Motor neuron (in vitro differentiated cells): ENCODE measurements around the gene ZNF648. TPM values are rescaled to one million over a fixed set of nuclear protein-coding genes. Genes with fewer than 3 reads are reported as not detected.
A peak's percentile ranks its signal among the peaks of the same experiment; 100 is the strongest.
"Not testable (repeated sequence)": the region's sequence is repeated elsewhere in the genome, so short reads cannot be mapped to it uniquely, and the experiment has no call there.

Experiments
- ATAC-seq, 8 experiments: fragments of 200-7000 bp; cut with Tn5 transposase; replicated peaks in 6 of 8; 2 replicates each; pipeline ENCODE4 v1.8.0; 2021; ENCODE audit warnings: mild to moderate bottlenecking in 8 of 8, moderate library complexity in 8 of 8
- H3K27ac ChIP-seq, 2 donors: fragments of 250-450 bp; sonication (Bioruptor Pico); 2 replicates each; pipeline ENCODE4 v1.9.0; 2021; ENCODE audit warnings: antibody characterized with exemption in 2 of 2, mild to moderate bottlenecking in 2 of 2, moderate library complexity in 1 of 2
- H3K4me1 ChIP-seq, 2 donors: fragments of 250-450 bp; sonication (Bioruptor Pico); replicated peaks in 1 of 2; 2 replicates each; pipeline ENCODE4 v1.6.1; 2021; ENCODE audit warnings: antibody characterized with exemption in 2 of 2, mild to moderate bottlenecking in 2 of 2, moderate library complexity in 1 of 2
- H3K4me3 ChIP-seq, 5 donors: fragments of 250-450 bp; sonication (Bioruptor Pico); 2 replicates each; pipeline ENCODE4 v1.9.0; 2021; ENCODE audit warnings: antibody characterized with exemption in 5 of 5, mild to moderate bottlenecking in 5 of 5, moderate library complexity in 4 of 5
- WGBS, 10 experiments: fragments of 450-650 bp; shearing (Covaris generic); methylation state at CpG; one replicate each; pipeline ENCODE4 v1.0.0; 2022; 5-methylcytosine and 5-hydroxymethylcytosine counted together
- in situ Hi-C, 9 experiments: fragments of 400-800 bp; cut with MboI; loops; one replicate each; pipeline ENCODE4 v1.15.0; 2021; ENCODE audit warnings: low sequenced_read_pairs in 9 of 9, low pct_unique_long_range_greater_than_20kb in 2 of 9; ENCODE audit not compliant: unreplicated experiment in 9 of 9
- total RNA-seq, 8 experiments: library from RNA; unstranded; fragments of 300-600 nt; gene quantifications; 2 replicates each; pipeline versions ENCODE4 v1.2.3 to v1.2.4, GENCODE V29; 2022

Gene ZNF648, protein sequence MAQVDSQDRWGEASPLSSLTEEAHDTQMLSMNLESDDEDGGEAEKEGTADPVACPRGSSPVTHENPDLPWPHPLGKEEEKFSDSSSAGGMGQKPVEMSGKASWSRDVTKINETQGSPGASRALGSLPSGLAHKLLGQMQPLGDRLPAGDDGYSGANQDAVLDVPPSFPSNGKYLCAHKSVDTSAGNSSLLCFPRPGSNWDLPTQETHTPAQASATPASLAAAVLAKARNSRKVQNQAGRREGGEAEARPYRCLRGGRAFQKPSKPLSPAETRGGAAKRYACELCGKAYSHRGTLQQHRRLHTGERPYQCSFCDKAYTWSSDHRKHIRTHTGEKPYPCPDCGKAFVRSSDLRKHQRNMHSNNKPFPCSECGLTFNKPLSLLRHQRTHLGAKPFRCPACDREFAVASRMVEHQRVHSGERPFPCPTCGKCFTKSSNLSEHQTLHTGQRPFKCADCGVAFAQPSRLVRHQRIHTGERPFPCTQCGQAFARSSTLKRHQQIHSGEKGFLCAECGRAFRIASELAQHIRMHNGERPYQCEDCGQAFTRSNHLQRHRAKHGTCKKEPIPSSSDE
- total RNA-seq, result 1 to 10 TPM in 1 of 8 experiments, under 1 TPM in 4, not detected in 3; 0.11 to 1.2 (median 0.35) TPM

DNA sequence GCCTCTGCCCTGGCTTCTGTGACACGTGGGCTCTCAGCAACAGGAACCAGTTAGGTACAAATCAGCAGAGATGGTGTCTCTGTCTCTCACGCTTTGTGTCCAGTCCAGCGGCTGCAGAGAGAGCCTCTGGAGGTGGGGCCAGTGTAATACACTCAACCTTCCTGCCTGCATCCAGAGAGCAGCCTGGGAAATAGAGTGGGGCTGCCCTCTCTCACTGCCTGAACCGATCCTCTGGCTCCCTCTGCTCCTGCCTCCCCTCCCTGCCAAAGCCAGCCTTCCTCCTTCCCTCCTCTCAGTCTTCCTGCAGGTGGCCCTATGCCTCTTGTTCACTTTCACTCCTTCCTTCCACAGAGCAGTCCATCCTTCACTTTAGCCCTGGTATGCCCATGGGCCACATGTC, at the start of gene ZNF648:
ZNF648 (minus strand) TSS at position 119 of the 400 bp plus-strand sequence. CDS start 3,702 bp downstream, outside the sequence.
- H3K27ac ChIP-seq, result no peak within 1 kb of the TSS
- 0 to 61% (median 24%) methylated on average over 1 to 4 of the region's 4 CpGs; no CpG with 5 or more reads in 2 of the 10 experiments for WGBS, 10 experiments
- no peaks in the 10 kb centered on the region for H3K4me1 ChIP-seq
- no peak within 1 kb of the TSS for H3K4me3 ChIP-seq
- in situ Hi-C loops, result loop anchor here in 2 of 9 experiments (25.0 kb wide), 2 partner anchors 549 to 574 kb away; partner anchors contain the start of gene CACNA1E (in 1 of the 2)
- peak; percentile 18 to 98 (median 70) for ATAC-seq

DNA sequence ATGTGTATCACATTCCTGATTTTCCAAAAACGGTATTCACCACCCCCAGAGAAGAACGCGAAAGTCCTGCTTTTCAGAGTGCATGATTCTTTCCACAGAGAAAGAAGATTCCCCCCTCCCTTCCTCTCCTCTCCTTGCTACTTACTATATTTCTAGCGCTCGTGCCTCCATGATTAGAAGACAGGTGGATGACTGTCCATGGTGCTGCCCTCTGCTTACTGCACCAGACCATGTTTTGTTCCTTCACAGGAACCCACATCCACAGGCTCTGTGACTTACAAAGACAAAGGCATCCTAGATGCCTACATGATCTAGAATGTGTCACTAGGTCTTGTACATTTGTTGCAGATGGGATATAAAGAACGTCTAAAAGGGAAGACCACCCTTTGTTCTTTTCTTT, 49.1 kb upstream of the ZNF648 start:
- WGBS, 10 experiments, result 28 to 100% (median 82%) methylated on average over 1 to 6 of the region's 6 CpGs

DNA sequence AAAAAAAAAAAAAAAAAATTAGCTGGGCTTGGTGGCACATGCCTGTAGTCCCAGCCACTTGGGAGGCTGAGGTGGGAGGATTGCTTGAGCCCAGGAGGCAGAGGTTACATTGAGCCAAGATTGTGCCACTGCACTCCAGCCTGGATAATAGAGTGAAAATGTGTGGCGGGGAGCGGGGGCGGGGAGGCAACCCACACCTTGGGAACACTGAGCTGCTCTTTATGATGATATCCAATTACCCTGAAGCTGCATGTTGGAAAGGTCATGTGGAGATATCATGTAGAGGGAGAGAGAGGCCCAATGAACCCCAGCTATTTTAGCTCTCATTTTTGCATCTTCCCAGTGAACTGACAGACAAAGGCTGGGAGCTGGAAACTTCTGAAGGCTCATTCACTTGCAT, 48.3 kb upstream of the ZNF648 start:
- ATAC-seq, result no peak

More for the DNA sequence above, 49.1 kb upstream of the ZNF648 start:
- H3K4me1 ChIP-seq, result peaks cover 6 to 9% of the 10 kb centered on the region in 2 donors
- H3K27ac ChIP-seq, result no peak overlapping the region
- in situ Hi-C loops, result no loop called here
- no peak overlapping the region for H3K4me3 ChIP-seq
- no peak for ATAC-seq

DNA sequence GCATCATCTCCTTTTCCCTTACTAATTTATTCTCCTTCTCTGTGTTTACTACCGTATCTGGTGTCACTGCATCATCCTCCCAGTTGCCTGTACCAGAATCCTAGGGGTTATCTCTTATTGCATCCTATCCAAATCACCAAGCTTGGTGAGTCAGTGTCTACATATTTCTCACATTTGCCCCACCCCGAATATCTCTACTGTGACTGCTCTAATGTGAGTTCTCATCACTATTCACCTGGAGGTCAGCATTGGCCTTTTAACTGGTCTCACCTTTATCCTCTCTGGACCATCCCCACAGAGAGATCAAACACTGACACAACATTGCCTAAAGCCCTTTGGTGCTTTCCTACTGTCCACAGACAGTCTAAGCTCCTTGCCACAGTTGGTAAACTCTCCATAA, 45.7 kb upstream of the ZNF648 start:
- Histone ChIP-seq H3K4me3 (no peak overlapping the region), H3K4me1 (no peaks in the 10 kb centered on the region), H3K27ac (no peak overlapping the region)
- ATAC-seq, result no peak
- WGBS, 10 experiments, result 14 to 100% (median 88%) methylated on average over 1 to 2 of the region's 2 CpGs; no CpG with 5 or more reads in 1 of the 10 experiments
- in situ Hi-C loops, result no loop called here

More for the DNA sequence above, 48.3 kb upstream of the ZNF648 start:
- 53 to 100% (median 89%) methylated on average over 2 to 3 of the region's 3 CpGs; no CpG with 5 or more reads in 6 of the 10 experiments for WGBS, 10 experiments
- in situ Hi-C loops, result no loop called here
- no peak overlapping the region for H3K4me3 ChIP-seq
- no peak overlapping the region for H3K27ac ChIP-seq
- peaks cover 5 to 8% of the 10 kb centered on the region in 2 donors for H3K4me1 ChIP-seq

DNA sequence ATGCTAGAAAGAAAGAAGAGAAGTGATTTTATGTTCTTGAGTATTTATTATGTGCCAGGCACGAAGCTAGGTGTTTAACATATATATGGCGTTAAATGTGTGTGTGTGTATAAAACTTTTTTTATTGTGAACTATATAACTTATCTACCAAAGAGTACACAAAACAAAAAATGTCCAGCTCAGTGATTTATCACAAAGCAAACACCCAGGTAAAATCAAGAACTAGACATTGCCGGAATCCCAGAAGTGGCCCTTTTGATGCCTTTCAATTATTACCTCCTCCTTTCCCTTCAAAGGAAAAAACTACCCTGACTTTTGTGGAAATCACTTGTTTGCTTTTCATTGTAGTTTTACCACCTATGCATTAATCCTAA, 40.5 kb upstream of the ZNF648 start:
- Histone ChIP-seq H3K4me1 (no peaks in the 10 kb centered on the region), H3K27ac (no peak overlapping the region), H3K4me3 (no peak overlapping the region)
- WGBS, 10 experiments, result 42 to 100% (median 88%) methylated on average over 1 to 3 of the region's 3 CpGs; no CpG with 5 or more reads in 2 of the 10 experiments
- no peak for ATAC-seq
- in situ Hi-C loops, result no loop called here

DNA sequence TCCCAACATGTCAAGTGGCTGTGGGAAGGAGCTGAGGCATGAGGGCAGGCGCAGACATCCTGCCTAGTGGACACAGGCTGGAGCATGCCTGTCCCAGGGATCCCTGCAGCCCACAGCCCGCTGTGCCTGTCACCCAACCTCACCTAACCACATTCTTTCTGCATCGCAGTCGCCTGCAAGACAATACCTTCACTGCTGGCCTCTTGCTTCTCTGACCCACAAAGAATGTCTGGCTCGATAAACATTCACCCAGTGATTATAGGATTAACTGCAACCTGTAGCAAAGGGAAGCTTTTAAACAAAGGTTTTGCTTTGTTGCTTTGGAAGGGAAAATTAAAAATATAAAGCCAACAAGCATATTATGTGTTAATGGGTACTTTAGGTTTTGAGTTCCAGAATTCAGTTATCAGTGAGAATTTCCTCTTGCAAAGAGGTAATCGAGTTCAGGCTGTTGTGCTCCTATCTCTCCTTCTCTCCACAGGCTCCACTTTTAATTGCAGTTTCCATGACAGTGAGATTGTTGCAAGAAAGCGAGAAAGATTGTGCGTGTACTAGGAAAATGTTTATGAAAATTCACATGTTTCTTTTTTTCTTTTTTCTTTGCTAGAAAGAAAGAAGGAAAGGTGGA, 40.0 kb upstream of the ZNF648 start:
- no peaks in the 10 kb centered on the region for H3K4me1 ChIP-seq
- peak in 1 of 8 experiments; percentile 34 for ATAC-seq
- no peak overlapping the region for H3K4me3 ChIP-seq
- WGBS, 10 experiments, result 2 to 64% (median 38%) methylated on average over 1 to 8 of the region's 8 CpGs
- no peak overlapping the region for H3K27ac ChIP-seq
- in situ Hi-C loops, result no loop called here

DNA sequence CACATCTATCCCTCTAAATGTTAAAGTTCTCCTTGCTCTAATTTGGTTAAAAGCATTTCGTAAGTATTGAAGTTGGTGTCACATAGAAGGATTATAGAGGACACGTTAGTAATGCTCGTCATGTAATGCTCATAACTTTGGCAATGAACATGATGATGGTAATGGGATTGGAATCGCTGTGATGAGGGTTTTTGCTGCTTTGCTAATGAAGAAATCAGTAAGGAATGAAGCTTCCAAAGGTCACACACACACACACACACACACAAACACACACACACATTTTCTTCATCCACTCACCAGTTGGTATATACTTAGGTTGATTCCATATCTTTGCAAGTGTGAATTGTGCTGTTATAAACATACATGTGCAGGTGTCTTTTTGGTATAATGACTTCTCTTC, 36.8 kb upstream of the ZNF648 start:
- in situ Hi-C loops, result loop anchor here in 4 of 9 experiments (25.0 kb wide), 3 partner anchors 489 to 689 kb away; partner anchors contain the start of genes NPL (in 3 of the 4), RNASEL (in 3 of the 4) and CACNA1E (in 1 of the 4)
- WGBS, 10 experiments, result 8 to 96% (median 90%) methylated on average over 1 to 4 of the region's 4 CpGs; no CpG with 5 or more reads in 3 of the 10 experiments
- H3K4me3 ChIP-seq, result no peak overlapping the region
- no peaks in the 10 kb centered on the region for H3K4me1 ChIP-seq
- ATAC-seq, result no peak
- no peak overlapping the region for H3K27ac ChIP-seq

DNA sequence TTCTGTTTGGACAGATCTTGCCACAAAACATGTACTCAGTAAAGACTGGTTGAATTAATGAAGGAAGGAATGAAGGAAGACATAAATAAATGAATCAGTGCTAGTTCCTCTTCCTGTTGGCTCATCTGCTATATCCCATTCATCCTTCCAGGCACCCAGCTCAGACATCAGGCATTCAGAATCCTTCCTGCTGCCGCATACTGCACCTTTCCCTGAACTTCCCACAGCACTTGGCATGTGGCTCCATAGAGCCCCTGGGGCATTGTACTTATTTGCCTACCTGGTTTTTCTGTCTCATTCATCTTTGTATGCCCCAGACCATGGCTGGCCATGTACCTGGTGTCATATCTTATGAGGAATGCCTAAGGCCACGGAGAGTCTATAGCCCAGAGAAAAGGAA, 34.4 kb upstream of the ZNF648 start:
- no peak for ATAC-seq
- in situ Hi-C loops, result loop anchor here in 4 of 9 experiments (25.0 kb wide), 3 partner anchors 491 to 691 kb away; partner anchors contain the start of genes NPL (in 3 of the 4), RNASEL (in 3 of the 4) and CACNA1E (in 1 of the 4)
- WGBS, 10 experiments, result 0 to 100% (median 76%) methylated on average over 1 to 2 of the region's 2 CpGs; no CpG with 5 or more reads in 3 of the 10 experiments

DNA sequence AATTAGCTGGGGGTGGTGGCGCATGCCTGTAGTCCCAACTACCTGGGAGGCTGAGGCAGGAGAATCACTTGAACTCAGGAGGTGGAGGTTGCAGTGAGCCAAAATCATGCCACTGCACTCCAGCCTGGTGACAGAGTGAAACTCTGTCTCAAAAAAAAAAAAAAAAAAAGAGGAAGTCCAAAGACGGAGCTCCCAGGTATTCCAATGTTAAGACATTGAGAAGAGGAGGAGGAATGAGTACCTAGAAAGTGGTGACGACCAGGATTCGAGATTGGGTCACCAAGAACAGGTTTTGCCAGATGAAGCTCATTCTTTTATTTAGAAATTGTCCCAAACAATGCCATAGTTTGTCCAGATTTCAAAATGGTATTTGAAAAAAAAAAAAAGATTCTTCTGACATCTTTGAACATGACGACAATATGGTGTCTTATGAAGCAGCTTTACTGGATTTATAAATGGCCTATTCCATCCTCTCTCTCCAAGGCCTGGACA, 33.0 kb upstream of the ZNF648 start:
- not testable (repeated sequence) for H3K4me1 ChIP-seq, H3K27ac ChIP-seq, H3K4me3 ChIP-seq, ATAC-seq
- in situ Hi-C loops, result loop anchor here in 4 of 9 experiments (25.0 kb wide), 3 partner anchors 493 to 693 kb away; partner anchors contain the start of genes NPL (in 3 of the 4), RNASEL (in 3 of the 4) and CACNA1E (in 1 of the 4)
- 21 to 100% (median 88%) methylated on average over 3 to 5 of the region's 5 CpGs for WGBS, 10 experiments

More for the DNA sequence above, 34.4 kb upstream of the ZNF648 start:
- Histone ChIP-seq H3K4me3 (no peak overlapping the region), H3K27ac (no peak overlapping the region), H3K4me1 (no peaks in the 10 kb centered on the region)

DNA sequence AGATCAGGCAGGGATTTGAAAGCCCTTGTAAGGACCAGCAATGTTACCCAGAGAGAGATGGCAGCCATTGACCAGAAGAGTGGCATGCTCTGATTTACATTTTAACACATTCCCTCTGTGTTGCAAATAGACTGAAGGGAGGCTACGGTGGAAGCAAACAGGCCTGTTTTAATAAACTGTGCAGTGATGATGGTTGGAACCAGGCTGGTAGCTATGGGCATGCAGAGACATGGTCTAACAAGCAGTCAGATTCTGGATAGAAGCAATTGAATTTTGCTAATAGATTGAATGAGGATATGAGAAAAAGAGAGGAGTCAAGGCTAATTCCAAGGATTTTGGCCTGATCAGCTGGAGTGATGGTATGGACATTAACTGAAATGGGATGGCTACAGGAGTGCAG, 32.3 kb upstream of the ZNF648 start:
- 20 to 100% (median 33%) methylated on average over 1 of the region's 1 CpG; no CpG with 5 or more reads in 5 of the 10 experiments for WGBS, 10 experiments
- Histone ChIP-seq H3K4me1 (no peaks in the 10 kb centered on the region), H3K27ac (no peak overlapping the region), H3K4me3 (no peak overlapping the region)
- ATAC-seq, result no peak
- in situ Hi-C loops, result loop anchor here in 4 of 9 experiments (25.0 kb wide), 3 partner anchors 494 to 694 kb away; partner anchors contain the start of genes NPL (in 3 of the 4), RNASEL (in 3 of the 4) and CACNA1E (in 1 of the 4)

DNA sequence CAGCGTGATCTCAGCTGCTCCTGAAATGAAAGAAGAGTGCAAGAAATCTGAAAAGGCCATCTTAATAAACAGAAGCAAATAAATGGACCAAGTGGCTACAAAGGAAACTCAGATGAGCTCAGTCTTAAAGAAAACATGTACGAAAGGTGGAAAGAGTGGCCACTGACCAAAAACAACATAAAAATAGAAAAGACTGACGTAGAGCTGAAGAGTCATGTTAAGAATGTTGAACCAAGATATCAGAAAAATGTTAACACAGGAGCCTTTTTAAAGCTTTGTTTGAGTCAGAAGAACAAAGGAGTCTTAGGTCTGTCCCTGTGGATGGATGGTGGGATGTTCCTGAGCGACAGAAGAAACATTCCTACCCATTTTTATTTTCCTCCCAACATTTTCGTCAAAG, 30.8 kb upstream of the ZNF648 start:
- ATAC-seq, result no peak
- 23 to 91% (median 80%) methylated on average over 4 to 5 of the region's 5 CpGs for WGBS, 10 experiments
- in situ Hi-C loops, result loop anchor here in 4 of 9 experiments (25.0 kb wide), 3 partner anchors 495 to 695 kb away; partner anchors contain the start of genes NPL (in 3 of the 4), RNASEL (in 3 of the 4) and CACNA1E (in 1 of the 4)
- Histone ChIP-seq H3K4me1 (no peaks in the 10 kb centered on the region), H3K4me3 (no peak overlapping the region), H3K27ac (no peak overlapping the region)

DNA sequence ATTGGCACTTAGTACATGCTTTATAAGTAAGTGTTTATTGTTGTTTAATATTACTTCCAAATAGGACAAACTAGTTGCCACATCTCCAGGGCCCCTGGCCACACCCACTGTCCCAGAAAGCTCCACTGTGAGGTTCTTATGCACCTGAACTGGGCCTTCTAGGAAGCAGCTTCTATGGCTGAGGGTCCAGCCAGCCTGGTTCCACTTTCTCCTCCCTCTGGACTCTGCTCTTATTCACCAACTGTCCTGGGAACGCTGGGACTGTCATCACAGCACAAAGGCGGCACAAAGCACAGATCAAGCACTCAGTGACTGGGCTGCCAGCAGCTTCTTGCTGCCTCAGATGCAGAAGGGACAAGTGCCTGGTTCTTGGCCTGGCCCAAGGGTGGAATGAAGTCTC, 29.6 kb upstream of the ZNF648 start:
- ATAC-seq, result no peak
- Histone ChIP-seq H3K4me1 (no peaks in the 10 kb centered on the region), H3K27ac (no peak overlapping the region), H3K4me3 (no peak overlapping the region)
- in situ Hi-C loops, result loop anchor here in 4 of 9 experiments (25.0 kb wide), 3 partner anchors 496 to 696 kb away; partner anchors contain the start of genes NPL (in 3 of the 4), RNASEL (in 3 of the 4) and CACNA1E (in 1 of the 4)
- WGBS, 10 experiments, result 45 to 80% (median 65%) methylated on average over 1 to 2 of the region's 2 CpGs; no CpG with 5 or more reads in 4 of the 10 experiments
